Fibroblast of mammary gland (primary cell): ENCODE measurements around the gene MPP3.
A peak's percentile ranks its signal among the peaks of the same experiment; 100 is the strongest.

ENCODE experiments used
- DNase-seq: peaks from one replicate; pipeline ENCODE4 v3.0.0-alpha.2; 2010; ENCODE audit warnings: low read depth
- H3K4me3 ChIP-seq: 2 replicates; pipeline ENCODE4 v1.5.1; 2011; ENCODE audit warnings: low read depth, mild to moderate bottlenecking, low read length, moderate library complexity; ENCODE audit not compliant: control insufficient read depth
- TF ChIP-seq, protein P1 (sequence below): conservative IDR thresholded peaks from 2 replicates; pipeline ENCODE4 v1.5.1; 2011; ENCODE audit warnings: low read depth, low read length, inconsistent platforms; ENCODE audit not compliant: control insufficient read depth, insufficient read depth

Gene MPP3

DNA sequence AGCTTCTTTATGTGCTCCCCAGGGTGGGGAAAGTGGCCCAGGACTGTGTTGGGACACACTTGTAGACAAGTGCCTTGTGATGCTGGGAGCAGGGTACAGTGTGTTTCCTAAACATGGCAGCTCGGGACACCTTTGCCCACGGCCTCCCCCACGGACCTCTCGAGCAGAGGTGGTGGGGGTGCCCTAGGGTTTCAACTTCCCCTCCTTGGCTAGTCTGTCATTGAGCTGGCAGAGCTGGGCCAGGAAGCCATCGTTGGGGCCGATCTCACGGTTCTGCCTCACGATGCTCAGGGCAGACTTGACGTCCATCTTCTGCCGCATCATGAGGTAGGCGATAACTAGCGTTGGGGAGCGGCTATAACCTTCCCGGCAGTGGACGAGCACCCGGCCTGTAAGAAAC, 63.5 kb downstream of the MPP3 start:
- DNase-seq, result no peak
- TF ChIP-seq, protein P1, sequence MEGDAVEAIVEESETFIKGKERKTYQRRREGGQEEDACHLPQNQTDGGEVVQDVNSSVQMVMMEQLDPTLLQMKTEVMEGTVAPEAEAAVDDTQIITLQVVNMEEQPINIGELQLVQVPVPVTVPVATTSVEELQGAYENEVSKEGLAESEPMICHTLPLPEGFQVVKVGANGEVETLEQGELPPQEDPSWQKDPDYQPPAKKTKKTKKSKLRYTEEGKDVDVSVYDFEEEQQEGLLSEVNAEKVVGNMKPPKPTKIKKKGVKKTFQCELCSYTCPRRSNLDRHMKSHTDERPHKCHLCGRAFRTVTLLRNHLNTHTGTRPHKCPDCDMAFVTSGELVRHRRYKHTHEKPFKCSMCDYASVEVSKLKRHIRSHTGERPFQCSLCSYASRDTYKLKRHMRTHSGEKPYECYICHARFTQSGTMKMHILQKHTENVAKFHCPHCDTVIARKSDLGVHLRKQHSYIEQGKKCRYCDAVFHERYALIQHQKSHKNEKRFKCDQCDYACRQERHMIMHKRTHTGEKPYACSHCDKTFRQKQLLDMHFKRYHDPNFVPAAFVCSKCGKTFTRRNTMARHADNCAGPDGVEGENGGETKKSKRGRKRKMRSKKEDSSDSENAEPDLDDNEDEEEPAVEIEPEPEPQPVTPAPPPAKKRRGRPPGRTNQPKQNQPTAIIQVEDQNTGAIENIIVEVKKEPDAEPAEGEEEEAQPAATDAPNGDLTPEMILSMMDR, result no peak
- H3K4me3 ChIP-seq, result no peak overlapping the region

- no peak overlapping the region for H3K4me3 ChIP-seq
- TF ChIP-seq, protein P1, result no peak
These were observed 64.0 kb downstream of the MPP3 start for GRCh38 chr17:43768943-43769342.

DNA sequence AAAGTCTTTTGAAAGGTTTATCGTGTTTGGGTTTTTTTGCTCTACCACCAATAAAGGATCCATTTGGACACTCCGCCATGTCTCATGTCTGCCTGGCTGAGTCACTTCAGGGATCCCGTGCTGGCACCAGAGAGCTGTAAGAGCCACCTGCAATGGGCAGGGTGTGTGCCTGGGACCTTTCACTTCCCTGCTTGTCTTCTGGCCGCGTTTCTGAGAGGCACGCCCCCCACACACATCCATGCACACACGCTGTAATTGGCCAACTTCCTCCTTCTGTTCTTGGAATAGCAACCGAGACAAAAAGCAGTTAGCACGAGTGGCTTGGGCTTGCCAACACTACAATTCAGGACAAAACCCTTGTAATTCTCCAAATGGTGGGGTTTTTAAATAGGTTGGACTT, 64.6 kb downstream of the MPP3 start:
- H3K4me3 ChIP-seq, result no peak overlapping the region
- DNase-seq, result no peak
- TF ChIP-seq, protein P1, result no peak

More at GRCh38 chr17:43768943-43769342, 64.0 kb downstream of the MPP3 start:
- DNase-seq, result no peak

DNA sequence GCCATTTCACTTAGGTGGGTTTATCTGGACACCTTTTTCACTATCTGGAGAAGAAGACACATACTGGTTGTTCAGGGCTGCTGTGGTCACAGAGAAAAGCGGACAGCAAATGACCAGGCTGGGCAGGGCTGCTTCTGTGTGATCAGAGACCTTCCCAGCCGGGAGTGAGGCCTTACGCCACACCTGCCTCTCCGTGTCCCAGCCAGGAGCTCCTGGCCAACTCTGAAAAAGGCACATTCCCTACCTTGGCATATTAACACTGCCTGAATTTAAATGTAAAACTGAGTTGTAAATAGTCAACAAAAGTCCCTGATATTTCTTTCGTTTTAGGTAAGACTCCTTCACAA, 65.3 kb downstream of the MPP3 start:
- H3K4me3 ChIP-seq, result no peak overlapping the region
- TF ChIP-seq, protein P1, result no peak
- no peak for DNase-seq

GRCh38 chr17:43767053-43767712, 65.8 kb downstream of the MPP3 start:
- no peak overlapping the region for H3K4me3 ChIP-seq
- TF ChIP-seq, protein P1, result no peak
- no peak for DNase-seq

DNA sequence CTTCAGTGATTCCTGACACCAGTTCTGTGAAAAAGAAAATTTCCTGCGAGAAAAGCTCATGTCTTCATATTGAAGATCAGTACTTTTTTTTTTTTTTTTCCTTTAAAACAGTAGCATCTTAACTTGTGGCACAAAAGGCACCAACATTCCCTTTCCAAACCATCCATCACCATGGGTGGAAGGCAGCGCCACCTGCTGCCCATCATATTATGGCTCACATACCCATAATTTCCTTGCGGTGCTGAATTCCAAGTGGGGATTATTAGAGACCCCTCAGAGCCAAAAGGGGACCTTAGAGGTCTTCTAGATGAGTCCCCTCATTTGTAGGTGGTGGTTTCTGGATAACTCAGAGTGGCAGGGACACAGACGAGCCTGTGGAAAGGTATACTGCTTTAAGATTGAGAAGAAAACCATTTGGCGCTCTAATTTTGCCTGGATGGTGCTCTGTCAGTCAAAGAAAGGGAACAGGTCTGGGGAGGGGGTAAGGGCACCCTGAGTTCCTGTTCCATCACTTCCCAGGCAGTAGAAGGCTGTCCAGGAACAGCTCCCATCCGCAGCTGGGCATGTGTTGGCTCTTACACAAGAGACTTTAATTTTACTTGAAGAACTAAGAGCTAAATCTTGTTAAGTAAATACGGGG, 66.4 kb downstream of the MPP3 start:
- H3K4me3 ChIP-seq, result no peak overlapping the region
- peak; percentile 60 for DNase-seq
- TF ChIP-seq, protein P1, result peak; percentile 93
